ENCODE data around the gene TRAF4. TPM values are rescaled to one million over a fixed set of nuclear protein-coding genes. Genes with fewer than 3 reads are reported as not detected.

Gene TRAF4
- total and polyA plus RNA-seq, 9 of the 15 experiments (the other 6 are each of a cell fraction or from before 2014, with no cell fraction given), result 2.4 to 147 (median 72.4) TPM

DNA sequence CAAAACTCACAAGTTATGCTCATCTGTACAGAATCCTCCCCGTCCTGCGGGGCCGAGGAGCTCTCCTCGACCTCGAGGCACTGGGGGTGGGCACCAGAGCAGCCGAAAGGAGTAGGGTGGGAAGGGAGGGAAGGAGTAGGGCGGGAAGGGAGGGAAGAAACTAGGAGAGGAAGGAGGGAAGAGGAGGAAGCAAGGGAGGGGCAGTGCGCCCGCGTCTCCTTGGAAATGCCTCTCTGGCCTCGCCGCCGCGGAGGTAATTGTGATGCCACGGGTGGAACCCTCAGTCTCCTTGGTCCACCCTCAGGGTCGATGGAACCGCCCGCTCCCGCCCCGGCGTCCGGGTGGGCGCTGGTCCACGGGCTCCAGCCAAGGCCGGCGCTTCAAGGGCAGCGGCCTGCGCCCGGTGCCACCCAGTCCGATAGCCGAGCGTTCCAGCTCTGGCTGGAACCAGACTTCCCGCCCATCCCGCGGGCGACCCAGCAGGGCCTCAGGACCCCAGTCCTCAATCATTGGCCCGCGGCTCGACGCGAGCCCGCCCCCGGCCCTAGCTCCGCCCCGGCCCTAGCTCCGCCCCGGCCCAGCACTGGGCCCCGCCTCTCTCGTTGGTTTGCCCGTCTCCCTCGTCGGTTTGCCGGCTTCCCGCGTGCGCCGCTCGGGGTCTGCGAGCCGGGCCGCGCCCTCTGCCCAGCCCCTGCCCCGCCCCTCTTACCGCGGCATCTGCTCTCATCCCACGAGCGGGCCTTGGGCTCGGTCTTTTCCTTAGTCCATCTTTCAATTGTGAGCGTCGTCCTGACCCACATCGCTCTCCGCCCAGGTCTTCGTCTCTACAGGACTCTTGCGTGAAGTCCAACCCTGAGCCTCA is 32.7 kb upstream of the TRAF4 start (continued):
- TF ChIP-seq, protein P1, sequence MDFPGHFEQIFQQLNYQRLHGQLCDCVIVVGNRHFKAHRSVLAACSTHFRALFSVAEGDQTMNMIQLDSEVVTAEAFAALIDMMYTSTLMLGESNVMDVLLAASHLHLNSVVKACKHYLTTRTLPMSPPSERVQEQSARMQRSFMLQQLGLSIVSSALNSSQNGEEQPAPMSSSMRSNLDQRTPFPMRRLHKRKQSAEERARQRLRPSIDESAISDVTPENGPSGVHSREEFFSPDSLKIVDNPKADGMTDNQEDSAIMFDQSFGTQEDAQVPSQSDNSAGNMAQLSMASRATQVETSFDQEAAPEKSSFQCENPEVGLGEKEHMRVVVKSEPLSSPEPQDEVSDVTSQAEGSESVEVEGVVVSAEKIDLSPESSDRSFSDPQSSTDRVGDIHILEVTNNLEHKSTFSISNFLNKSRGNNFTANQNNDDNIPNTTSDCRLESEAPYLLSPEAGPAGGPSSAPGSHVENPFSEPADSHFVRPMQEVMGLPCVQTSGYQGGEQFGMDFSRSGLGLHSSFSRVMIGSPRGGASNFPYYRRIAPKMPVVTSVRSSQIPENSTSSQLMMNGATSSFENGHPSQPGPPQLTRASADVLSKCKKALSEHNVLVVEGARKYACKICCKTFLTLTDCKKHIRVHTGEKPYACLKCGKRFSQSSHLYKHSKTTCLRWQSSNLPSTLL (IDR thresholded peaks at IDR 0.05), result no peak
- TF ChIP-seq ZNF695 (CRISPR knock-in tag; IDR thresholded peaks at IDR 0.05) (no peak), SMC3 (conservative IDR thresholded peaks at IDR 0.05; ENCODE audit: insufficient read depth, low read depth, low read length) (no peak), FOSL1 (tag; conservative IDR thresholded peaks at IDR 0.05) (no peak), CBFA2T3 (IDR thresholded peaks at IDR 0.05) (no peak), TAF1 (IDR thresholded peaks at IDR 0.05; ENCODE audit: control insufficient read depth, extremely low read depth, insufficient read depth, low read length, severe bottlenecking) (peak; percentile 73), ZFP30 (CRISPR knock-in tag; IDR thresholded peaks at IDR 0.05; ENCODE audit: borderline replicate concordance) (no peak), ZNF766 (CRISPR knock-in tag; conservative IDR thresholded peaks at IDR 0.05) (no peak), FOXP1 (CRISPR knock-in tag; IDR thresholded peaks at IDR 0.05) (peak; percentile 83; the same call in 1 of the 2 replicates), ZNF347 (CRISPR knock-in tag; IDR thresholded peaks at IDR 0.05; ENCODE audit: low read depth) (no peak), JUN (IDR thresholded peaks at IDR 0.05; ENCODE audit: borderline replicate concordance, low read depth, low read length) (no peak), JUN (CRISPR knock-in tag; IDR thresholded peaks at IDR 0.05; ENCODE audit: borderline replicate concordance) (peak; percentile 71; the same call in 1 of the 2 replicates), PCBP1 (IDR thresholded peaks at IDR 0.05; ENCODE audit: low read depth, low read length, poor library complexity, severe bottlenecking) (peak; percentile 15)
- TF ChIP-seq, protein P2, sequence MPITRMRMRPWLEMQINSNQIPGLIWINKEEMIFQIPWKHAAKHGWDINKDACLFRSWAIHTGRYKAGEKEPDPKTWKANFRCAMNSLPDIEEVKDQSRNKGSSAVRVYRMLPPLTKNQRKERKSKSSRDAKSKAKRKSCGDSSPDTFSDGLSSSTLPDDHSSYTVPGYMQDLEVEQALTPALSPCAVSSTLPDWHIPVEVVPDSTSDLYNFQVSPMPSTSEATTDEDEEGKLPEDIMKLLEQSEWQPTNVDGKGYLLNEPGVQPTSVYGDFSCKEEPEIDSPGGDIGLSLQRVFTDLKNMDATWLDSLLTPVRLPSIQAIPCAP (CRISPR knock-in tag; IDR thresholded peaks at IDR 0.05; ENCODE audit: borderline replicate concordance), result no peak
- TF ChIP-seq, protein P3, sequence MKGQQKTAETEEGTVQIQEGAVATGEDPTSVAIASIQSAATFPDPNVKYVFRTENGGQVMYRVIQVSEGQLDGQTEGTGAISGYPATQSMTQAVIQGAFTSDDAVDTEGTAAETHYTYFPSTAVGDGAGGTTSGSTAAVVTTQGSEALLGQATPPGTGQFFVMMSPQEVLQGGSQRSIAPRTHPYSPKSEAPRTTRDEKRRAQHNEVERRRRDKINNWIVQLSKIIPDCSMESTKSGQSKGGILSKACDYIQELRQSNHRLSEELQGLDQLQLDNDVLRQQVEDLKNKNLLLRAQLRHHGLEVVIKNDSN (CRISPR knock-in tag; IDR thresholded peaks at IDR 0.05), result peak; percentile 20; the same call in 1 of the 2 replicates
- TF ChIP-seq, protein P4, sequence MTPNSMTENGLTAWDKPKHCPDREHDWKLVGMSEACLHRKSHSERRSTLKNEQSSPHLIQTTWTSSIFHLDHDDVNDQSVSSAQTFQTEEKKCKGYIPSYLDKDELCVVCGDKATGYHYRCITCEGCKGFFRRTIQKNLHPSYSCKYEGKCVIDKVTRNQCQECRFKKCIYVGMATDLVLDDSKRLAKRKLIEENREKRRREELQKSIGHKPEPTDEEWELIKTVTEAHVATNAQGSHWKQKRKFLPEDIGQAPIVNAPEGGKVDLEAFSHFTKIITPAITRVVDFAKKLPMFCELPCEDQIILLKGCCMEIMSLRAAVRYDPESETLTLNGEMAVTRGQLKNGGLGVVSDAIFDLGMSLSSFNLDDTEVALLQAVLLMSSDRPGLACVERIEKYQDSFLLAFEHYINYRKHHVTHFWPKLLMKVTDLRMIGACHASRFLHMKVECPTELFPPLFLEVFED (CRISPR knock-in tag; conservative IDR thresholded peaks at IDR 0.05), result 0 out of 2 replicates have a peak, but pooled peaks have one; percentile 47

All from K562 (cell line).